PFSK-1 (cell line): Measurements from ENCODE around the gene RPS8.

Experiments
- FOXP2 ChIP-seq: optimal IDR thresholded peaks from 2 replicates; pipeline ENCODE3; 2011; ENCODE audit warnings: borderline replicate concordance, control low read depth, inconsistent platforms; ENCODE audit not compliant: insufficient read depth; ENCODE audit errors: extremely low read length, extremely low read depth
- POLR2AphosphoS5 ChIP-seq: IDR thresholded peaks from 2 replicates; pipeline ENCODE4 v1.6.1; 2012; ENCODE audit warnings: low read depth, mild to moderate bottlenecking, control low read depth, low read length, moderate library complexity
- SIN3A ChIP-seq: IDR thresholded peaks from 2 replicates; pipeline ENCODE4 v1.6.1; 2012; ENCODE audit warnings: mild to moderate bottlenecking, low read length, moderate library complexity, borderline replicate concordance; ENCODE audit not compliant: insufficient read depth
- TAF1 ChIP-seq: IDR thresholded peaks from 2 replicates; pipeline ENCODE4 v1.6.1; 2012; ENCODE audit warnings: low read length, control low read depth, borderline replicate concordance; ENCODE audit not compliant: insufficient read depth
- TF ChIP-seq, protein P1 (sequence below), 2 experiments: IDR thresholded peaks; 2 replicates each; pipeline versions ENCODE4 v1.6.1 to v1.8.0; 2011 to 2012; ENCODE audit warnings: low read depth in 2 of 2, low read length in 2 of 2, control low read depth in 1 of 2, inconsistent platforms in 1 of 2, mild to moderate bottlenecking in 1 of 2, moderate library complexity in 1 of 2; ENCODE audit not compliant: insufficient read depth in 1 of 2

Gene RPS8

GRCh38 chr1:44785029-44785380 is 9.7 kb downstream of the RPS8 start:
- no peak for TF ChIP-seq TAF1
- TF ChIP-seq, protein P1, sequence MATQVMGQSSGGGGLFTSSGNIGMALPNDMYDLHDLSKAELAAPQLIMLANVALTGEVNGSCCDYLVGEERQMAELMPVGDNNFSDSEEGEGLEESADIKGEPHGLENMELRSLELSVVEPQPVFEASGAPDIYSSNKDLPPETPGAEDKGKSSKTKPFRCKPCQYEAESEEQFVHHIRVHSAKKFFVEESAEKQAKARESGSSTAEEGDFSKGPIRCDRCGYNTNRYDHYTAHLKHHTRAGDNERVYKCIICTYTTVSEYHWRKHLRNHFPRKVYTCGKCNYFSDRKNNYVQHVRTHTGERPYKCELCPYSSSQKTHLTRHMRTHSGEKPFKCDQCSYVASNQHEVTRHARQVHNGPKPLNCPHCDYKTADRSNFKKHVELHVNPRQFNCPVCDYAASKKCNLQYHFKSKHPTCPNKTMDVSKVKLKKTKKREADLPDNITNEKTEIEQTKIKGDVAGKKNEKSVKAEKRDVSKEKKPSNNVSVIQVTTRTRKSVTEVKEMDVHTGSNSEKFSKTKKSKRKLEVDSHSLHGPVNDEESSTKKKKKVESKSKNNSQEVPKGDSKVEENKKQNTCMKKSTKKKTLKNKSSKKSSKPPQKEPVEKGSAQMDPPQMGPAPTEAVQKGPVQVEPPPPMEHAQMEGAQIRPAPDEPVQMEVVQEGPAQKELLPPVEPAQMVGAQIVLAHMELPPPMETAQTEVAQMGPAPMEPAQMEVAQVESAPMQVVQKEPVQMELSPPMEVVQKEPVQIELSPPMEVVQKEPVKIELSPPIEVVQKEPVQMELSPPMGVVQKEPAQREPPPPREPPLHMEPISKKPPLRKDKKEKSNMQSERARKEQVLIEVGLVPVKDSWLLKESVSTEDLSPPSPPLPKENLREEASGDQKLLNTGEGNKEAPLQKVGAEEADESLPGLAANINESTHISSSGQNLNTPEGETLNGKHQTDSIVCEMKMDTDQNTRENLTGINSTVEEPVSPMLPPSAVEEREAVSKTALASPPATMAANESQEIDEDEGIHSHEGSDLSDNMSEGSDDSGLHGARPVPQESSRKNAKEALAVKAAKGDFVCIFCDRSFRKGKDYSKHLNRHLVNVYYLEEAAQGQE (IDR thresholded peaks at IDR 0.05; ENCODE audit: insufficient read depth in 1 of 2, low read depth in 2 of 2, low read length in 2 of 2) = no peak
- TF ChIP-seq POLR2AphosphoS5 = no peak
- TF ChIP-seq SIN3A = no peak
- no peak for TF ChIP-seq FOXP2

GRCh38 chr1:44785501-44786137 is 10.3 kb downstream of the RPS8 start:
- TF ChIP-seq FOXP2 (no peak), POLR2AphosphoS5 (no peak), TAF1 (no peak), SIN3A (no peak)
- TF ChIP-seq, protein P1 (IDR thresholded peaks at IDR 0.05; ENCODE audit: insufficient read depth in 1 of 2, low read depth in 2 of 2, low read length in 2 of 2) = no peak

DNA sequence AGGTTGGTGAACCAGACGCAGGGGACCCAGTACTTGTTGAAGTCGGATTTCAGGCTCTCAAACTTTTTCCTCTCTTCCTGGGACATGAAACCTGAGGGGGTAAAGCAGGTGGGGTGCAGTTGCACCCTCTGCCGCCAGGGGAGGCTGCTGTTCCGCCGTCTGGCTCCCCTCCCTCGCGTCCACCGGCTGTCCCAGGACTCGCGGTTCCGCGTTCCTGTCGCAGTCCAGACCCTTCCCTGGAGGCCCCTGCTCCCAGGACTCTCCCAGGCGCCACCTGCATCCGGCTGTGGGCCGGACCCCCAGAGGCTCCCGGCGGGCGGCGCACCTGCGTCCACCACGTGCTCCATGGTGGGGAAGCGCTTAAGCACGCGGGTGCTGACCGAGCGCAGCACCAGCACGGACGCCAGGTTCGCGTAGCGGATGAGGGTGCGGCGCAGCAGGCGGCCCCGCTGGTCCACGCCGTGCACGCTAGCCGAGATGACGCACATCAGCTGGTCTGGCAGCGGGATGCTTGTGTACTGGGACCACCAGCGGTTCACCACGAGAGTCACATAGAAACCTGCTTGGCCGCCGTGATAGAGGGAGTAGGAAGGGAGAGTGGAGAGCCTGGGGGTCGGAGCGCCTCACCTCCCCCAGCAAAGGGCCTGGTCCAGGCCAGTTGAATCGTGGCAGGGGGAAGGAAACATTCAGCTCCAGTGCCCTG is 10.9 kb downstream of the RPS8 start:
- TF ChIP-seq FOXP2 = peak; percentile 26
- no peak for TF ChIP-seq POLR2AphosphoS5
- no peak for TF ChIP-seq SIN3A
- no peak for TF ChIP-seq TAF1

- TF ChIP-seq POLR2AphosphoS5 (no peak), SIN3A (no peak), TAF1 (no peak), FOXP2 (no peak)
- TF ChIP-seq, protein P1 (IDR thresholded peaks at IDR 0.05; ENCODE audit: insufficient read depth in 1 of 2, low read depth in 2 of 2, low read length in 2 of 2) = no peak
These were observed 11.6 kb downstream of the RPS8 start for GRCh38 chr1:44786841-44787426.

- TF ChIP-seq SIN3A = no peak
- TF ChIP-seq, protein P1 (IDR thresholded peaks at IDR 0.05; ENCODE audit: insufficient read depth in 1 of 2, low read depth in 2 of 2, low read length in 2 of 2) = no peak
- TF ChIP-seq FOXP2 = no peak
- no peak for TF ChIP-seq TAF1
- no peak for TF ChIP-seq POLR2AphosphoS5
These were observed 12.2 kb downstream of the RPS8 start for GRCh38 chr1:44787506-44787905.
